H9 (cell line): ENCODE results near the gene LRRC14B. TPM values are rescaled to one million over a fixed set of nuclear protein-coding genes. Genes with fewer than 3 reads are reported as not detected.
A peak's percentile ranks its signal among the peaks of the same experiment; 100 is the strongest.

Source experiments
- DNase-seq: peaks from one replicate; pipeline ENCODE4 v3.0.0-alpha.2; 2017
- H2AFZ ChIP-seq: one replicate; pipeline ENCODE4 v1.6.1; 2013; ENCODE audit warnings: mild to moderate bottlenecking, low read length, control low read depth, moderate library complexity
- H2AK5ac ChIP-seq: 2 replicates; pipeline ENCODE4 v1.6.1; 2013; ENCODE audit warnings: low read length, control low read depth, mixed read lengths; ENCODE audit not compliant: insufficient read length
- H2BK120ac ChIP-seq: one replicate; pipeline ENCODE4 v1.6.1; 2013; ENCODE audit warnings: low read depth, mild to moderate bottlenecking, low read length, control low read depth, inconsistent platforms; ENCODE audit not compliant: poor library complexity, severe bottlenecking
- H2BK12ac ChIP-seq: 2 replicates; pipeline ENCODE4 v1.6.1; 2013; ENCODE audit warnings: low read length, control low read depth, mixed read lengths, low read depth; ENCODE audit not compliant: insufficient read length
- H2BK15ac ChIP-seq: 2 replicates; pipeline ENCODE4 v1.6.1; 2013; ENCODE audit warnings: low read depth, low read length, control low read depth
- H2BK20ac ChIP-seq: one replicate; pipeline ENCODE4 v1.6.1; 2013; ENCODE audit warnings: low read depth, mild to moderate bottlenecking, low read length, control low read depth, inconsistent platforms; ENCODE audit not compliant: poor library complexity, severe bottlenecking
- H2BK5ac ChIP-seq: 2 replicates; pipeline ENCODE4 v1.6.1; 2013; ENCODE audit warnings: low read length, control low read depth, mixed read lengths; ENCODE audit not compliant: insufficient read length
- H3K14ac ChIP-seq: 2 replicates; pipeline ENCODE4 v1.6.1; 2013; ENCODE audit warnings: low read length, control low read depth; ENCODE audit not compliant: insufficient read depth
- H3K18ac ChIP-seq: 2 replicates; pipeline ENCODE4 v1.6.1; 2013; ENCODE audit warnings: low read depth, mild to moderate bottlenecking, mixed read lengths, low read length, control low read depth; ENCODE audit not compliant: insufficient read length
- H3K23ac ChIP-seq: 2 replicates; pipeline ENCODE4 v1.6.1; 2013; ENCODE audit warnings: low read length, control low read depth, mixed read lengths, low read depth; ENCODE audit not compliant: insufficient read length
- H3K23me2 ChIP-seq: 2 replicates; pipeline ENCODE4 v1.6.1; 2013; ENCODE audit warnings: low read depth, mild to moderate bottlenecking, mixed read lengths, low read length, control low read depth; ENCODE audit not compliant: insufficient read length, poor library complexity, severe bottlenecking
- H3K27ac ChIP-seq: 2 replicates; pipeline ENCODE4 v1.5.1; 2013; ENCODE audit warnings: low read length, control low read depth, mixed read lengths, low read depth; ENCODE audit not compliant: insufficient read length
- H3K27me3 ChIP-seq: 2 replicates; pipeline ENCODE4 v1.6.1; 2013; ENCODE audit warnings: low read length, control low read depth, inconsistent platforms; ENCODE audit not compliant: insufficient read depth
- H3K4ac ChIP-seq: 2 replicates; pipeline ENCODE4 v1.6.1; 2013; ENCODE audit warnings: low read depth, mild to moderate bottlenecking, control low read depth, inconsistent platforms, low read length, moderate library complexity
- H3K4me1 ChIP-seq: 2 replicates; pipeline ENCODE4 v1.6.1; 2013; ENCODE audit warnings: low read length, control low read depth, inconsistent platforms; ENCODE audit not compliant: insufficient read depth
- H3K4me2 ChIP-seq: 2 replicates; pipeline ENCODE4 v1.6.1; 2013; ENCODE audit warnings: low read length, control low read depth, mixed read lengths; ENCODE audit not compliant: insufficient read length, insufficient read depth
- H3K56ac ChIP-seq: 2 replicates; pipeline ENCODE4 v1.6.1; 2013; ENCODE audit warnings: low read depth, mild to moderate bottlenecking, mixed read lengths, low read length, control low read depth; ENCODE audit not compliant: insufficient read length
- H3K79me1 ChIP-seq: 2 replicates; pipeline ENCODE4 v1.6.1; 2013; ENCODE audit warnings: low read depth, mild to moderate bottlenecking, moderate library complexity, low read length, control low read depth, inconsistent platforms; ENCODE audit not compliant: insufficient read depth, poor library complexity, severe bottlenecking
- H3K79me2 ChIP-seq: 2 replicates; pipeline ENCODE4 v1.6.1; 2013; ENCODE audit warnings: low read length, control low read depth, inconsistent platforms; ENCODE audit not compliant: insufficient read depth
- H3K9ac ChIP-seq: 2 replicates; pipeline ENCODE4 v1.6.1; 2013; ENCODE audit warnings: low read length, control low read depth, mixed read lengths; ENCODE audit not compliant: insufficient read length; ENCODE audit errors: extremely low read depth
- H3K9me3 ChIP-seq: one replicate; pipeline ENCODE4 v1.6.1; 2013; ENCODE audit warnings: low read depth, low read length, inconsistent platforms; ENCODE audit not compliant: control insufficient read depth
- H3T11ph ChIP-seq: one replicate; pipeline ENCODE4 v1.6.1; 2013; ENCODE audit warnings: mild to moderate bottlenecking, low read length, control low read depth, inconsistent platforms
- H4K20me1 ChIP-seq: one replicate; pipeline ENCODE4 v1.6.1; 2013; ENCODE audit not compliant: control insufficient read depth, insufficient read length, insufficient read depth
- H4K5ac ChIP-seq: 2 replicates; pipeline ENCODE4 v1.6.1; 2013; ENCODE audit warnings: low read depth, mild to moderate bottlenecking, mixed read lengths, low read length, control low read depth; ENCODE audit not compliant: insufficient read length
- H4K8ac ChIP-seq: replicated peaks from 2 replicates; pipeline ENCODE4 v1.6.1; 2013; ENCODE audit warnings: low read length, control low read depth, mixed read lengths, low read depth; ENCODE audit not compliant: insufficient read length
- H4K91ac ChIP-seq: 2 replicates; pipeline ENCODE4 v1.6.1; 2013; ENCODE audit warnings: low read depth, mild to moderate bottlenecking, moderate library complexity, mixed read lengths, low read length, control low read depth; ENCODE audit not compliant: insufficient read length
- H3K27ac Mint-ChIP-seq, 3 experiments: 2 replicates in 2 of 3; 3 replicates in 1 of 3; pipeline ENCODE4 v1.8.0; 2020 to 2021; ENCODE audit warnings: mixed read lengths in 3 of 3, mild to moderate bottlenecking in 1 of 3, moderate library complexity in 1 of 3
- H3K27me3 Mint-ChIP-seq: 2 replicates; pipeline ENCODE4 v1.8.0; 2021; ENCODE audit warnings: low read depth, mild to moderate bottlenecking, moderate library complexity, mixed read lengths
- H3K36me3 Mint-ChIP-seq, 3 experiments: 2 replicates in 2 of 3; 3 replicates in 1 of 3; pipeline ENCODE4 v1.8.0; 2020 to 2021; ENCODE audit warnings: low read depth in 3 of 3, mixed read lengths in 3 of 3; ENCODE audit not compliant: insufficient read depth in 1 of 3
- H3K4me1 Mint-ChIP-seq, 2 experiments: 2 replicates each; pipeline ENCODE4 v1.8.0; 2020; ENCODE audit warnings: mixed read lengths in 2 of 2
- H3K4me3 Mint-ChIP-seq, 2 experiments: 2 replicates in 1 of 2; 3 replicates in 1 of 2; pipeline ENCODE4 v1.8.0; 2020 to 2021; ENCODE audit warnings: mild to moderate bottlenecking in 2 of 2, mixed read lengths in 2 of 2, moderate library complexity in 1 of 2
- H3K9me3 Mint-ChIP-seq, 2 experiments: 2 replicates in 1 of 2; 3 replicates in 1 of 2; pipeline ENCODE4 v1.8.0; 2020; ENCODE audit warnings: mild to moderate bottlenecking in 2 of 2, mixed read lengths in 2 of 2, moderate library complexity in 1 of 2
- WGBS: extraction: QIAGEN DNeasy Blood & Tissue Kit; methylation state at CpG from one replicate; pipeline ENCODE4 v1.1.7; 2013; ENCODE audit warnings: missing lambda C conversion rate, low lambda C conversion rate, mixed read lengths; ENCODE audit not compliant: insufficient read length; ENCODE audit errors: extremely low coverage; 5-methylcytosine and 5-hydroxymethylcytosine counted together
- total RNA-seq: library from RNA; stranded (reverse); gene quantifications from 2 replicates; pipeline ENCODE4 v1.2.1, GENCODE V29; 2021
- TF ChIP-seq, protein P1 (sequence below): fragments of 200-600 bp; sonication (generic); conservative IDR thresholded peaks from 3 replicates; pipeline ENCODE4 v1.8.0; 2021; ENCODE audit warnings: antibody characterized with exemption, mild to moderate bottlenecking

Gene LRRC14B
- total RNA-seq, 1 experiment from 2014 or later, result not detected

DNA sequence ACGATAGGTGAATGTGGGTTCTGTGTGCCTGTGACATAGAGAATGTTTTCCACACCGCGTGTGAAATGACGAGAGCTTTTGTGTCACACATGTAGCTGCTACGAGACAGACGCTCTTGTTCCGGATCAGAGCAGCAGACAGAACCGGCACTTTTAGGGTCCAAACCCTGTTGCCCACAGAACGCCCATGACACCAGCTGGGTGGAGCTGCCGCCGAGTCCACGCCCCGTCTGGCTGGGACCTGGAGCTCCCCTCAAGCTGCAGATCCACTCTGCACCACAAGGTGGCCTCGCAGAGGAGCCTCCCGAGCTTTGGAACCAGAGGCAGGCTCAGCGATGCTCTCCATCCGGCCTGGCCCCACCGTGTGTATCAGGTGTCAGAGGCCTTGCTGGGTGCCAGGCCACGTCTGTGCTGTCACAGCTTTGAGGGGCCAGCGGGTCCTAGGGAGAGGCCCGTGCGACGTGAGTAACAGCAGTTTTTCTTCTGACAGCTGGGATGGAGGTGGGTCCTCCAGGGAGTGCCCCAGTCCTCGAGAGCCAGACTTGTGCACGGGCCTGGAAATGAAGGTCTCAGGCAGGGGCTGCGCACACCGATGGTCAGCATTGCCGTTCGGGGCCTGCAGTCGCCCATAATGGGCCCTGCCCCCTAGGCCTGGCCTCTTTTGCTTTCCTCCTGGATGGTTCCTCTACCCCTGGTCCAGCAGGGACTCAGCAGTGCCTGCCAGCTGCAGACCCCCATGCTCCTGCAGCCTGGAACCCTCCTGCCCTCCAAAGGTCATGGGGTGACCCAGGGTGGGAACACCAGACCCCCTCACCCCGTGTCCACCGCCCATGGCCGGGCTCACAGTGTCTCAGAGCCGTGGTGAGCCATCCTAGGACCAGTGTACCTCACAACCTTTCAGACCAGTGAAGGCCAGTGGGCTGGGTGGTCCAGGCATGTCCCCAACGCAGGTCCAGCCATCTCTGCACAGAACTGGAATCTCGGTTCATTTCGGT, 2.5 kb upstream of the LRRC14B start:
- Histone ChIP-seq H3K4me1 (0 out of 2 replicates have a peak, but pooled peaks cover 3% of the 10 kb centered on the region), H3K56ac (no peak overlapping the region), H3K4ac (no peak overlapping the region), H2BK20ac (no peak overlapping the region), H2AK5ac (no peak overlapping the region), H3K23ac (no peak overlapping the region), H3K79me2 (no peaks in the 10 kb centered on the region), H3T11ph (no peak overlapping the region), H2BK5ac (no peak overlapping the region), H3K4me2 (peak overlapping the region; percentile 4), H2AFZ (no peak overlapping the region), H3K27ac (no peak overlapping the region), H3K14ac (no peak overlapping the region), H3K9me3 (no peaks in the 10 kb centered on the region), H3K23me2 (no peaks in the 10 kb centered on the region), H3K27me3 (no peaks in the 10 kb centered on the region), H2BK120ac (no peak overlapping the region), H4K8ac (no peak overlapping the region), H4K5ac (no peak overlapping the region), H2BK12ac (no peak overlapping the region), H2BK15ac (no peak overlapping the region), H3K79me1 (no peaks in the 10 kb centered on the region), H3K18ac (no peak overlapping the region), H3K9ac (no peak overlapping the region), H4K91ac (no peak overlapping the region), H4K20me1 (no peaks in the 10 kb centered on the region)
- peak; percentile 92 for DNase-seq
- no peaks in the 10 kb centered on the region for H3K9me3 Mint-ChIP-seq
- peaks cover 0 to 11% (median 6%) of the 10 kb centered on the region in 3 experiments; a peak in 4 of 7 replicates for H3K36me3 Mint-ChIP-seq
- peak overlapping the region in 1 of 2 experiments; percentile 23; a peak in 1 of 5 replicates for H3K4me3 Mint-ChIP-seq
- no peak overlapping the region for H3K27ac Mint-ChIP-seq
- TF ChIP-seq, protein P1, sequence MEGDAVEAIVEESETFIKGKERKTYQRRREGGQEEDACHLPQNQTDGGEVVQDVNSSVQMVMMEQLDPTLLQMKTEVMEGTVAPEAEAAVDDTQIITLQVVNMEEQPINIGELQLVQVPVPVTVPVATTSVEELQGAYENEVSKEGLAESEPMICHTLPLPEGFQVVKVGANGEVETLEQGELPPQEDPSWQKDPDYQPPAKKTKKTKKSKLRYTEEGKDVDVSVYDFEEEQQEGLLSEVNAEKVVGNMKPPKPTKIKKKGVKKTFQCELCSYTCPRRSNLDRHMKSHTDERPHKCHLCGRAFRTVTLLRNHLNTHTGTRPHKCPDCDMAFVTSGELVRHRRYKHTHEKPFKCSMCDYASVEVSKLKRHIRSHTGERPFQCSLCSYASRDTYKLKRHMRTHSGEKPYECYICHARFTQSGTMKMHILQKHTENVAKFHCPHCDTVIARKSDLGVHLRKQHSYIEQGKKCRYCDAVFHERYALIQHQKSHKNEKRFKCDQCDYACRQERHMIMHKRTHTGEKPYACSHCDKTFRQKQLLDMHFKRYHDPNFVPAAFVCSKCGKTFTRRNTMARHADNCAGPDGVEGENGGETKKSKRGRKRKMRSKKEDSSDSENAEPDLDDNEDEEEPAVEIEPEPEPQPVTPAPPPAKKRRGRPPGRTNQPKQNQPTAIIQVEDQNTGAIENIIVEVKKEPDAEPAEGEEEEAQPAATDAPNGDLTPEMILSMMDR, result peak; percentile 92
- H3K4me1 Mint-ChIP-seq, result peaks cover 9 to 13% of the 10 kb centered on the region in 2 experiments
- H3K27me3 Mint-ChIP-seq, result peaks cover 6% of the 10 kb centered on the region
- no CpG with 5 or more reads among the region's 37 CpGs for WGBS
